22Rv1 (cell line): ENCODE measurements around the gene OR52B4.
"Not testable (repeated sequence)": the region's sequence is repeated elsewhere in the genome, so short reads cannot be mapped to it uniquely, and the experiment has no call there.

Experiments
- ZFX ChIP-seq: fragments of 450-650 bp; IDR thresholded peaks from 2 replicates; pipeline ENCODE4 v1.6.1; 2017; ENCODE audit warnings: antibody characterized with exemption, borderline replicate concordance
- TF ChIP-seq, protein P1 (sequence below): fragments of 450-650 bp; IDR thresholded peaks from 2 replicates; pipeline ENCODE4 v1.5.1; 2017; ENCODE audit warnings: mild to moderate bottlenecking

DNA sequence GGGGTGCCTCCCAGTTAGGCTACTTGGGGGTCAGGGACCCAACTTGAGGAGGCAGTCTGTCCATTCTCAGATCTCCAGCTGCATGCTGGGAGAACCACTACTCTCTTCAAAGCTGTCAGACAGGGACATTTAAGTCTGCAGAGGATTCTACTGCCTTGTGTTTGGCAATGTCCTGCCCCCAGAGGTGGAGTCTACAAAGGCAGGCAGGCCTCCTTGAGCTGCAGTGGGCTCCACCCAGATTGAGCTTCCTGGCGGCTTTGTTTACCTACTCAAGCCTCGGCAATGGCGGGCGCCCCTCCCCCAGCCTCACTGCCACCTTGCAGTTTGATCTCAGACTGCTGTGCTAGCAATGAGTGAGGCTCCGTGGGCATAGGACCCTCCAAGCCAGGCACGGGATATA is 38.0 kb upstream of the OR52B4 start:
- TF ChIP-seq, protein P1, sequence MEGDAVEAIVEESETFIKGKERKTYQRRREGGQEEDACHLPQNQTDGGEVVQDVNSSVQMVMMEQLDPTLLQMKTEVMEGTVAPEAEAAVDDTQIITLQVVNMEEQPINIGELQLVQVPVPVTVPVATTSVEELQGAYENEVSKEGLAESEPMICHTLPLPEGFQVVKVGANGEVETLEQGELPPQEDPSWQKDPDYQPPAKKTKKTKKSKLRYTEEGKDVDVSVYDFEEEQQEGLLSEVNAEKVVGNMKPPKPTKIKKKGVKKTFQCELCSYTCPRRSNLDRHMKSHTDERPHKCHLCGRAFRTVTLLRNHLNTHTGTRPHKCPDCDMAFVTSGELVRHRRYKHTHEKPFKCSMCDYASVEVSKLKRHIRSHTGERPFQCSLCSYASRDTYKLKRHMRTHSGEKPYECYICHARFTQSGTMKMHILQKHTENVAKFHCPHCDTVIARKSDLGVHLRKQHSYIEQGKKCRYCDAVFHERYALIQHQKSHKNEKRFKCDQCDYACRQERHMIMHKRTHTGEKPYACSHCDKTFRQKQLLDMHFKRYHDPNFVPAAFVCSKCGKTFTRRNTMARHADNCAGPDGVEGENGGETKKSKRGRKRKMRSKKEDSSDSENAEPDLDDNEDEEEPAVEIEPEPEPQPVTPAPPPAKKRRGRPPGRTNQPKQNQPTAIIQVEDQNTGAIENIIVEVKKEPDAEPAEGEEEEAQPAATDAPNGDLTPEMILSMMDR = not testable (repeated sequence)
- TF ChIP-seq ZFX = not testable (repeated sequence)
